D341Med (cell line): ENCODE results near the gene NUDT3.
A peak's percentile ranks its signal among the peaks of the same experiment; 100 is the strongest.
"Not testable (repeated sequence)": the region's sequence is repeated elsewhere in the genome, so short reads cannot be mapped to it uniquely, and the experiment has no call there.

Experiments used
- DNase-seq: peaks from one replicate; pipeline ENCODE4 v3.0.0; 2012; ENCODE audit warnings: low spot score

The NUDT3 gene

DNA sequence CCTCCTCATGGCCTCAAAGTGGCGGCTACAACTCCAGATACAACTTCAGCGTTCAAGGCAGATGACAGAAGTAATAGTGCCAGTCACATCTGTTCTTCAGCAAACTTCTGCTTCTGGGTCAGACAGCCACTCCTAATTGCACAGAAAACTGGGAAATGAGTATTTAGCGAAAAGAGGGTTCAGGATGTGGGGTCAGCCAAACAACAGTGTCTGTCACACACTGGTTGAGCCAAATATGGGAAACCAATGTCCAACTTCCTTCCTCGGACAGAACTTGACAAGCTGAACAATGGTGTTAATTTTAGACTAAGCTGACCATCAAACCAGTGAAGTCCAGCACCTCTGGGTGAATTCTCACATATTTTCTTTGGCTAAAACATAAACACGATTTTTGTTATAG lies 22.1 kb downstream of the NUDT3 start:
- DNase-seq = no peak

DNA sequence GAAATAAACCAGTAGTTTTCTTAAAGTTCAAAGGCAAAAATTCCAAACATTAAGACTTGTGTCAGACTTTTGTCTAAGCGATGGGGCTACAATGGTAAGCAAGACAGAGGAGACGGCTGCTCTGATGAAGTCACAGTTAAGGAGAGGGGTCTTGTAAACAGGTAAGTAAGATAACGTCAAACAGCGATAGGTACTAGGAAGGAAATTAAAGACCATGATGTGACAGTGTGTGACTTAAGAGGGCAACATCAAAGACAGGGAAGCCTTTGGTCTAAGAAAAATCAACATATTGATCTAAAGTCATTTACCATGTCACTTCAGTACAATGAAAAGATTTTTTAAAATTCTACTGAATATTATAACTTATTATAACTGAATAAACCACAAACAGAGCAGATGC lies 23.1 kb downstream of the NUDT3 start:
- DNase-seq = no peak

DNA sequence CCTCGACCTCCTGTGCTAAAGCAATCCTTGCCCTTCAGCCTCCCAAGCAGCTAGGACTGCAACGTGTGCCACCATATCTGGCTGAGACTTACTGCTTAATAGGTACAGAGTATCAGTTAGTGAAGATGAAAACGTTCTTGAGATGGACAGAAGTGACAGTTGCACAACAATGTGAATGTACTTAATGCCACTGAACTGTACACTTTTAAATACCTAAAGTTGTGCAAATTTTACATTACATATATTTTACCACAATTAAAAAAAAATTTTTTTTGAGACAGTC lies 25.9 kb downstream of the NUDT3 start:
- DNase-seq = no peak

DNA sequence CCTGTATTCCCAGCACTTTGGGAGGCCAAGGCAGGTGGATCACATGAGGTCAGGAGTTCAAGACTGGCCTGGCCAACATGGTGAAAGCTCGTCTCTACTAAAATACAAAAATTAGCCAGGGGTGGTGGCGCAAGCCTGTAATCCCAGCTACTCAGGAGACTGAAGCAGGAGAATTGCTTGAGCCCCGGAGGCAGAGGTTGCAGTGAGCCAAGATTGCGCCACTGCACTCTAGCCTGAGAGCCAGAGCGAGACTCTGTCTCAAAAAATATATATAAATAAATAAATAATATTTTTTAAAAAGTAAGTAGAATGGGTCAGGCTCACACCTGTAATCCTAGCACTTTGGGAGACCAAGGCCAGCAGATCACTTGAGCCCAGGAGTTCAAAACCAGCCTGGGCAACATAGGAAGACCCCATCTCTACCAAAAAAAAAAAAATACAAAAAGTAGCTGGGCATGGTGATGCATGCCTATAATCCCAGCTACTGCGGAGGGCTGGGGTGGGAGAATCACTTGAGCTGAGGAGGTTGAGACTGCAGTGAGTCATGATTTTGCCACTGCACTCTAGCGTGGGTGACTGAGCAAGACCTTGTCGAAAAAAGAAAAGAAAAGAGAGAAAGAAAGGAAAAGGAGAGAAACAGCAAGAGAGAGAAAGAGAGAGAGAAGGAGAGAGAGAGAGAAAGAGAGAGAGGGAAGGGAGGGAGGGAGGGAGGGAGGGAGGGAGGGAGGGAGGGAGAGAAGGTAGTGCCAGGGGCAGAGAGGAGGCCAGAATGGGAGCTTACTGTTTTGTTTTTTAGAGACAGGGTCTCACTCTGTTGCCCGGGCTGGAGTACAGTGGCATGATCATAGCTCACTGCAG lies 26.5 kb downstream of the NUDT3 start:
- not testable (repeated sequence) for DNase-seq

DNA sequence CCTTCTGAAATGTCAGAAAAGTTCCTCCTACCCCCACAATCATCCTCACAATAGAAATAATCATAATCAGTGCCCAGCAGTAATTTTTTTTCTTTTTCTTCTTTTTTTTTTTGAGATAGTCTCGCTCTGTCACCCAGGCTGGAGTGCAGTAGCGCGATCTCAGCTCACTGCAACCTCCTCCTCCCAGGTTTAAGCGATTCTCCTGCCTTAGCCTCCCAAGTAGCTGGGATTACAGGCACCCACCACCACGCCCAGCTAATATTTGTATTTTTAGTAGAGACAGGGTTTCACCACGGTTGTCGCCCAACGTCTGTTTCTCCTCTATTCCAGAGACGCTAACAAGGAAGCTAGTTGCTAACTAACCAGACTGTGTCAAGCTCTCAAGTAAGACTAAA lies 28.8 kb downstream of the NUDT3 start:
- not testable (repeated sequence) for DNase-seq

DNA sequence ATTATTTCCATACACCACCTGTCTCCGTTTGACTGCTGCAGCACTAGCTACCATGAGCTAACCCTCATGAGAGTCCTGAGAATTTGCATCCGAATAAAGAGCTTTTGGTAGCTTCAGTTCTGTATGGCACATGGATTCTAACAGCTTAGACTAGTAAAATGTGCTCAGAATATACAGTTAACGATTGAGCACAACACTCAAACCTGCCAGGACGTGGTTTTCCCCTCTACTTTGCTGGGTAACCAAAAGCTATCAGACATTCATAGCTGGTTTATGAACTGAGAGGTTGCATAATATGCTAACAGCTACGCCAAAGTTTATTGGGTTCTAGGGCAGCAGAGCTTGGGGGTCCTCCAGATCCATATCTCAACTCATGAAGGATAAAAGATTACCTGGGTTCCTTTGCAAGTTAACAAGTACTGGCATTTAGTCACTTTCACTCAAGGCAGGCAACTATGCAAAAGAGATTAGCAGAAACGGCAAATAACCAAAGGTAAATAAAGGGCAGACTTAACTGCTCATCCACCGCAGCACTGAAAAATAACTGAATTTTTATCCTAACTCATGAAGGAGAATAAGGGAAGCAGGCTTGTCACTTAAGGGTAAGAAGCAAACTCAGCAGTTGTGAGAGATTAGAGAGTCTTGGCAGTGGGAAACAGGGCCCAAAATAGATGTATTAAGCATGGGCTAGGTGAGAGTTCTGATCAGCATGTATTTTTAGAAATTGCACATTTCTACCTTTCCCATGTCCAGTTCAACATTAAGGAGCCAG lies 29.4 kb downstream of the NUDT3 start:
- DNase-seq = no peak

DNA sequence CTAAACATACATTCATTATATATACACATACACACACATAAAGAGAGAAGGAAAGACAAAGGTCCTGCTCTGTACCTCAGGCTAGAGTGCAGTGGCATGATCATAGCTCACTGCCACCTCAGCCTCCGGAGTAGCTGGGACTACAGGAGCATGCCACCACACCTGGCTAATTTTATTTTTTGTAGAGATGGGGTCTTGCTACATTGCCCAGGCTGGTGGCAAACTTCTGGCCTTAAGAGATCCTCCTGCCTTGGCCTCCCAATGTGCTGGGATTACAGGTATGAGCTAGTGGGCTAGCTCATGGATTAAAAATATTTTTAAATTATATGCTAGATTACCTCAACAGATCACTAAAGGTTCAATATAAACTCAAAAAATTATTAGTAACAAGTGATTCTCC lies 30.3 kb downstream of the NUDT3 start:
- no peak for DNase-seq

DNA sequence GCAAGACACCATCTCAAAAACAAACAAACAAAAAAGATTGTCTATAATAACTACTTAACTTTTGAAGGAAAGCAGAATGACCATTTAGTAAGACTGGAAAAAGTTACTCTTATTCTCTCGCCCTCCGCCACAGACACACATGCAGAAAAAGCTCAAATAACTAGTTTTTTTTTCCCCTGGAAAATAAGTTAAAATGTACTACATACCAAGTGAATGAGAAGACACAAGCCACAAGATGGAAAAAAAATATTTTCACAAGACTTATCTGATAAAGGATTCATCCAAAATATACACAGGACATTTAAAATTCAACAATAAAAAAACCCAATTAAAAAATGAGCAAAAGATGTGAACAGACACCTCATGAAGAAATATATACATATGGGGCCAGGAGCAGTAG lies 31.9 kb downstream of the NUDT3 start:
- no peak for DNase-seq

DNA sequence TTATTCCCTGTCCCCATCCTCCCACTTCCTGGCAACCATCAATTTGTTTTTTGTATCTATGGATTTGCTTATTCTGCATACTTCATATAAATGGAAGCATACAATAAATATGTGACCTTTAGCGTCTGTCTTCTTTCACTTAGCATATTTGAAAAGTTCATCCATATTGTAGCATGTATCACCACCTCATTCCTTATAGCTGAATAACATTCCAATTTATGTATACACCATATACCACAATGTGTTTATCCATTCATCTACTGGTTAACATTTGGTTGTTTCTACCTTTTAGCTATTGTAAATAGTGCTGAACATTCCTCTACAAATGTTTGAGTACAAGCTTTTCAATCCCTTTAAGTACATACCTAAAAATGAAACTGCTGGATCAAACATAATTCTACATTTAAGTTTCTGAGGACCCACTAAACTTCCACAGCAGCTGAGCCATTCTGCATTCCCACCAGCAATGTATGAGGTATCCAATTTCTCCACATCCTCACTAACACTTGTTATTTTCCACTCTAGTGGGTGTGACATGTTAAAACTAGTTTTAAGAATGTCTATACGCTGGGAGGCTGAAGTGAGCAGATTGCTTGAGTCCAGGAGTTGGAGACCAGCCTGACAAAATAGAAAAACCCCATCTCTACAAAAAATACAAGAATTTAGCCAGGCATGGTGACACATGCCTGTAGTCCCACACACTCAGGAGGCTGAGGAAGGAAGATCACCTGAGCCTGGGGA lies 32.9 kb downstream of the NUDT3 start:
- DNase-seq = no peak

DNA sequence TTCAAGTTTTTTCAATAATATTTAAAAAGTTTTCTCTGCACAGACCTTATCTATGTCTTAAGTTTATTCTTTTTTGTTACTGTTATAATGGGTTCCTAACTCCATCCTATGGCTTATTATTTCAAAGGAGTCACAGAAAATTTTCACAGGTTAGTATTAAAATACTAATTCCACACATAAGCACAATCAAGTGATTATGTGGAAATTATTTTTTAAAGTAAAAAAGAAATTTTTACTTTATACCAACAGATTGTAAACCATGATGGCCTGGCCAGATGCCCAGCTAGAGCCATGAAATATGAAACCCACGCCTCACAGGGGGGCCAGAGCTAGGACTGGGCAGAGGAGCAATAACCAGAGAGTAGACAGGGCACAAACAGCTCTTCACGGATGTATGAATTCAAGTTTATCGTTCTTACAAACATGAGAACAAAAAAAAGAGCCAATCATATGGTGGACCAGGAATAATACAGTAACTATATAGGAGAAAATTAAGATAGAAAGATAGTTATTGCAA lies 34.0 kb downstream of the NUDT3 start:
- peak; percentile 50 for DNase-seq

DNA sequence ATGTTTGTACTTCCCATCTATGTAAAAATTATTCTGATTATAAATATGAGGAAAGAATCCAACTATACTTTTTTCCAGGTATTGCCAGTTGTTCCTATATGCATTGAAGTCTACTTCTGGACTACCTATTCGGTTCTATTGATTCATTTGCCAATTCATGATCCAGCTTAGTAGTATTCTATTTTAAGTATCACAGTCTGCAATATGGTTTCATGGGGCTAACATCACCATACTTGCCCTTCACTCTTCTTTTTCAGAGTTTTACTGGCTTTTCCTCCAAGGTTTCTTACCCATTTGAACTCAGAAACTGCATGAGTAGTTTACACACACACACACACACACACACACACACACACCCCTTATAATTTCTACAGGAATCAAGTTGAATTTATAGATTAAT lies 34.5 kb downstream of the NUDT3 start:
- no peak for DNase-seq

DNA sequence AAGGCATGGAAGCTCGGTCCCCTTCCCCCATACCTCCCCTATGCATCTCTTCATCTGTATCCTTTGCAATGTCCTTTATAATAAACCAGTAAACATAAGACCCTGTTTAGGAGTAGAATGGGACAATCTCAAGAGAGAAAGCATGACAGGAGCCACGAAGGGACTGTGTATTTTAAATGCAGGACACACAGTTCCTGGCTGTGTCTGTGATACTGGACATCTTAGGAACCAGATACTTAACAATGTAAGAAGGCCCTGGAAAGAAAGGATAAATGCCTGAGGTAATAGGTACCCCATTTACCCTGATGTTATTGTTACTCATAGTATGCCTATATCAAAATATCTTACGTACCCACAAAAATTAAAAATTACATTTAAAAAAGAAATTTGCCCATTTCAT lies 36.6 kb downstream of the NUDT3 start:
- DNase-seq = no peak

DNA sequence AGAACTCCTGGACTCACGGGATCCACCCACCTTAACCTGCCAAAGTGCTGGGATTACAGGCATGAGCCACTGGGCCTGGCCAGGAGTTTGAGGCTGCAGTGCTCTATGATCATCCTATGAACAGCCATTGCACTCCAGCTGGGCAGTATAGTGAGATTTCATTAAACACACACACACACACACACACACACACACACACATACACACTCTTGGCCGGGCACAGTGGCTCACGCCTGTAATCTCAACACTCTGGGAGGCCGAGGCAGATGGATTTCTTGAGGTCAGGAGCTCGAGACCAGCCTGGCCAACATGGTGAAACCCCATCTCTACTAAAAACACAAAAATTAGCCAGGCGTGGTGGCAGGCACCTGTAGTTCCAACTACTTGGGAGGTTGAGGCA lies 38.2 kb downstream of the NUDT3 start:
- DNase-seq = not testable (repeated sequence)

DNA sequence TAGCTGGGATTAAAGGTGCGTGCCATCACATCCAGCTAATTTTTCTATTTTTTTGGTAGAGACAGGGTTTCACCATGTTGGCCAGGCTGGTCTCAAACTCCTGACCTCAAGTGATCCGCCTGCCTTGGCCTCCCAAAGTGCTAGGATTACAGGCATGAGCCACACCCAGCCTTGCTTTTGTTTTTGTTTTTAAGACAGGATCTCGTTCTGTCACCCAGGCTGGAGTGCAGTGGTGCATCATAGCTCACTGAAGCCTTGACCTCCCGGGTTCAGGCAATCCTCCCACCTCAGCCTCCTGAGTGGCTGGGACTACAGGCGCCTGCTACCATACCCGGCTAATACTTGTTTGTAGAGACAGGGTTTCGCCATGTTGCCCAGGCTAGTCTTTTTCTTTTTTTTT lies 38.9 kb downstream of the NUDT3 start:
- DNase-seq = not testable (repeated sequence)

DNA sequence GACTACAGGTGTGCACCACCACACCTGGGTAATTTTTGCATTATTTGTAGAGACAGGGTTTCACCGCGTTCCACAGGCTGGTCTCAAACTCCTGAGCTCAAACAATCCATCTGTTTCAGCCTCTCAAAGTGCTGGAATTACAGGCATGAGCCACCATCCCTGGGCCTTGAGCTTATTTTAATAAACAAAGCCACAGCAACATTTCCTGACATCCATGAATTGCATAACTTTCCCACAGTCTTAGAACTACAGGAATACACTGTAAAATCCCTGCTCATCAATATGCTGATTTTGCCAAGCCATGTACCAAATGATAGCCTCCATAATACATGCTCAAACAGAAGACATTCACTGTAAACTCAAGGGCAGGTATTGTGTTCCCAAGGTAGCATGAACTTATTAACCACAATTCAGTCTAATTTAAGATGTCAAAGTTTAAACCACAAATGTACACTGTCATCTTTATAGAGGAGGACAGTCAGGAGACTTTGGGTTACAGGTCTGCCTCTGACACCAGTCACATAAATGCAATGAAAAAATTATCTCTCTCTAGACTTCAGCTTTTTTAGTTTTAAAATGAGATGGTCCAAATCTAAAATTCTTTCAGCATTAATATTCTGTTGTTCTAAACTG lies 40.0 kb downstream of the NUDT3 start:
- no peak for DNase-seq

DNA sequence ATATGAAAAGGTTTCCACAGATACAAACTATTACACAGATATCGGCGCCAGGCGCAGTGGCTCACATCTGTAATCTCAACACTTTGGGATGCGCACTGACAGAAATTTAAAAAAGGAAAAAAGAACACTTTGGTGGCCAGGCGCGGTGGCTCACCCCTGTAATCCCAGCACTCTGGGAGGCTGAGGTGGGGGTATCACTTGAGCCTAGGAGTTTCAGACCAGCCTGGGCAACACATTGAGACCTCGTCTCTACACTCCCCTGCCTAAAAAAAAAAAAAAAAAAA lies 41.6 kb downstream of the NUDT3 start:
- DNase-seq = no peak

DNA sequence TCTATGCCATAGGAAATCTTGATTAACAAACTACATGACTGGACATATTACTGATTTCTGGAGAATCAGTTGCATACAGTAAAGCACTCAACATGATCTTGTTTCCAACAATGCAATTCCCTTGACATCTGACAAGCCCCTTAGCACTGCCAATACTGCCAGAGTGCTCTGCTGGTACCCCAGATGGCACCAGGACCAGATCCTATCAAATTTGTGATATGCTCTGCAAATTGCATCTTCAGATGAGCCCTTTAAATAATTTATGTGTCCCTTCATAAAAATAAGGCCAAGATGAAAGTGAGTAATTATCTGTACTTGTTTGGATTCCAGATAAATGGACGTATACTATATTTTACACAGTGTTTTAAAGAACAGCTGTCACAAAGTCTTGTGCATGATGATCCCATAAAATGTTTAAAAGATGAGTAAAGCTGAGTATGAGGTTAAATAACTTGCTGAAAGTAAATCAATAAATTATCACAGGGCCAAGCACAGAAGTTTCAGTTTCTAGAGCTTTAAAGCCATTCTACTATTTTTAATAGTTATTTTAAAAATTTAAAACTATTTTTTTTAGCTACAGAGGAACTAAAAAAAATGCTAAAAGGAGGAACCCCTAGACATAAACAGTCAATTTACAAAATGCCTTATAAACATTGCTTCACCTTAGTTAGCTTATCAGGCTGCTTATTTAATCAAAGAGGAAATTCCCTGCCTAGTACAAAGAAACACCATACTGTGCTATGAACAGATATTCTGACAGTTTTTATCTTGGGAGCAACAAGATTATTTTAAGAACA lies 42.1 kb downstream of the NUDT3 start:
- peak; percentile 66 for DNase-seq

DNA sequence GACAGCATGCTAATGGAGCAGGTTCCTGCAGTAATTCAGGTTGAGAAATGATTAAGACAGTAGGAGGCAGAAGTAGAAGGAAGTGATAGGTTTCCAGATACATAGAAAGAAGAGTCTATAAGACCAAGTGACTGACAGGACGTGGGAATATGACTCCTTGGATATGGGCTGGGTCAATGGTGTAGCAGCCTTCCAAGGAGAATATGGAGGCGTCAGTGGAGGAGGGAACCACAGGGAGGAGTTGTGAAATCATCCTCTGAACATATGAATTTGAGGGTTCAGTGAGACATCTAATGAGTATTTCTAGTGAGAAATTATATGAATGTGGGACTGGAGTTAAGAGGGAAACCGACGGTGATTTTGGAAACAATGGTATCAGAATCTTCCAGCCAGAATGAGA lies 43.3 kb downstream of the NUDT3 start:
- no peak for DNase-seq

DNA sequence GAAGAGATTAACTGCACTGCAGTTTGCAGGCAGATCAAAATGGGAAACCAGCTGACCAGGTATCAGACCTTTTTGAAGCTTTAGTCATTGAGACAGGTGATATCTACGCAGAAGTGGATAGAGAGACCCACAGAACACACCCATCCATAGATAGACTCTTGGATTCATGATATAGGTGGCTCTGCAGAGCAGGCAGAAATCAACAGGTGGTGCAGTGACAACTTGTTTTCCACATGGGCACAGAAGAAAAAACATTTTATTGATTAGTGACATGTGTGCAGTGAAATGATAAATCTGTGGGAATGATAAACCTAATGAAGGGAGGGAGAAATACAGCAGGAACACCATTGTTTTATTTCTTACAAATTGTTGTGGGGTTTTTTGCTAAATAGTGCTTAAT lies 45.2 kb downstream of the NUDT3 start:
- DNase-seq = no peak

DNA sequence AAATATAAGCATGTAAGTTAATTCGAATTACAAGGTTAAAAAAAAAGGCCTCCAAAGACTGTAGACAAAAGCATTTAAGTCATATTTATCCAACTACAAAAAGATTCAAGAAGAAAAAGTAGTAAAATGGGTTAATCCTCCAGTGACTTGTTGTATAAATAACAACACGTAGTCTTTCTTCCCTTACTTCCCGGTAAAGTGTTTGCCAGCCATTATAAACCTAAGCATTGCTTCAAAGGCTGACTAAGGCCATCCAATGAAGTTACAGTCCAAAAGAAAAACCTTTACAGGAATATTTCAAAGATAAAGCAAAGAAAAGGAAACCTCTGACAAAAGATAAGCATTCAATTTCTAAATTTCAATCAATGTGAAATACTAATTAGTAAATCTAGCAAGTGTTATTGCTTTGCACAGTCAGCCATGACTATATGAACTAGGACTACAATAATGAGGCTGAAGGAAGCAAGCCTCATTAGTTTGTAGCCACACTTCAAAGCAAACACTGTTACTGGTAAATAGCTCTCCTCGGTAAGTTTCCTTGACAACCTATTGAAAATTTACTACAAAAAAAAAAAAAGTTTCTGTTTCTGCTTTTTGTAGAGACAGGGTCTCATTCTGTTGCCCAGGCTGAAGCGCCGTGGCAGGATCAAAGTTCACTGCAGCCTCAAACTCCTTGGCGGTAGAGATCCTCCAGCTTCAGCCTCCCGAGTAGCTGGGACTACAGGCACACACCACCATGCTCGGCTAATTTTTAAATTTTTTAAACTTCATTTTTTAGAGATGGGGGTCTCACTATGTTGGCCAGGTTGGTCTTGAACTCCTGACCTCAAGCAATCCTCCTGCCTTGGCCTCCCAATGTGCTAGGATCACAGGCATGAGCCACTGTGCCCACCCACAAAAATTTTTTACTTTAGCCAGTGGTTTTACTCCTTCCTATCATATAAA lies 46.0 kb downstream of the NUDT3 start:
- no peak for DNase-seq

DNA sequence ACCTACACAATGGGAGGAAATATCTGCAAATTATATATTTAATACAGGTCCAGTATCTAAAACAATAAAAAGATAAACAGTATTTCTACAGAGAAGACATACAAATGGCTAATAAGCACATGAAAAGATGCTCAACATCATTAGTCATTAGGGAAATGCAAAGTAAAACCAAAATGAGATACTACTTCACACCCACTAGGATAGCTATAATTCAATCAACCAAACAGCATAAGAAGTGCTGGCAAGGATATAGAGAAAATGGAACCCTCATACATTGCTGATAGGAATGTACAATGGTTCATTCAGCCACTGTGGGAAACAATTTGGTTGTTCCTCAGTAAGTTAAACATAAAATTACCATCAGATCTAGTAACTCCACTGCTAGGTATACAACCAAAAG lies 48.7 kb downstream of the NUDT3 start:
- no peak for DNase-seq
